Astrocyte (in vitro differentiated cells and primary cell): ENCODE results near the gene ENOX1. TPM values are rescaled to one million over a fixed set of nuclear protein-coding genes. Genes with fewer than 3 reads are reported as not detected.

Experiments
- DNase-seq: peaks from one replicate; pipeline ENCODE4 v3.0.0-alpha.2; 2010; ENCODE audit warnings: low read depth
- FAIRE-seq: peaks from 2 replicates; lab custom pipeline; 2011; peaks lifted over from hg19 to GRCh38; lab: Jason Lieb, UNC
- H2AFZ ChIP-seq: 2 replicates; pipeline ENCODE4 v1.6.0; 2012; ENCODE audit warnings: low read depth, low read length, inconsistent platforms
- H3K27ac ChIP-seq: 2 replicates; pipeline ENCODE4 v1.5.1; 2011; ENCODE audit warnings: low read depth, low read length, inconsistent platforms
- H3K27me3 ChIP-seq: 2 replicates; pipeline ENCODE4 v1.6.0; 2011; ENCODE audit warnings: low read length, inconsistent platforms; ENCODE audit not compliant: insufficient read depth
- H3K36me3 ChIP-seq: 2 replicates; pipeline ENCODE4 v1.5.1; 2011; ENCODE audit warnings: low read length, inconsistent platforms; ENCODE audit not compliant: insufficient read depth
- H3K4me1 ChIP-seq: 2 replicates; pipeline ENCODE4 v1.5.1; 2011; ENCODE audit warnings: low read length, inconsistent platforms; ENCODE audit not compliant: insufficient read depth
- H3K4me2 ChIP-seq: 2 replicates; pipeline ENCODE4 v1.6.0; 2012; ENCODE audit warnings: low read length, inconsistent platforms
- H3K4me3 ChIP-seq: 2 replicates; pipeline ENCODE4 v1.5.1; 2011; ENCODE audit warnings: low read depth, mild to moderate bottlenecking, low read length, inconsistent platforms; ENCODE audit not compliant: insufficient read depth
- H3K79me2 ChIP-seq: 2 replicates; pipeline ENCODE4 v1.6.0; 2012; ENCODE audit warnings: mild to moderate bottlenecking, low read length, inconsistent platforms; ENCODE audit not compliant: insufficient read depth
- H3K9ac ChIP-seq: 2 replicates; pipeline ENCODE4 v1.6.0; 2012; ENCODE audit warnings: mild to moderate bottlenecking, low read length, inconsistent platforms
- H3K9me3 ChIP-seq: 2 replicates; pipeline ENCODE4 v1.5.1; 2012; ENCODE audit warnings: low read depth, mild to moderate bottlenecking, low read length, inconsistent platforms; ENCODE audit not compliant: insufficient read depth
- H4K20me1 ChIP-seq: 2 replicates; pipeline ENCODE4 v1.6.0; 2012; ENCODE audit warnings: low read length, inconsistent platforms; ENCODE audit not compliant: insufficient read depth
- H3K27ac Mint-ChIP-seq: one replicate; pipeline ENCODE4 v1.8.0; 2021; ENCODE audit warnings: mild to moderate bottlenecking, mixed read lengths; ENCODE audit not compliant: unreplicated experiment
- H3K27me3 Mint-ChIP-seq: one replicate; pipeline ENCODE4 v1.8.0; 2021; ENCODE audit warnings: low read depth, mixed read lengths; ENCODE audit not compliant: unreplicated experiment
- H3K36me3 Mint-ChIP-seq: one replicate; pipeline ENCODE4 v1.8.0; 2021; ENCODE audit warnings: low read depth, mixed read lengths; ENCODE audit not compliant: unreplicated experiment
- H3K4me1 Mint-ChIP-seq: one replicate; pipeline ENCODE4 v1.8.0; 2021; ENCODE audit warnings: low read depth, mixed read lengths; ENCODE audit not compliant: unreplicated experiment
- H3K4me3 Mint-ChIP-seq: one replicate; pipeline ENCODE4 v1.8.0; 2021; ENCODE audit warnings: mild to moderate bottlenecking, moderate library complexity, mixed read lengths; ENCODE audit not compliant: unreplicated experiment
- H3K9me3 Mint-ChIP-seq: one replicate; pipeline ENCODE4 v1.8.0; 2021; ENCODE audit warnings: mild to moderate bottlenecking, mixed read lengths; ENCODE audit not compliant: unreplicated experiment
- CTCF ChIP-seq: IDR thresholded peaks from 2 replicates; pipeline ENCODE4 v1.5.1; 2011; ENCODE audit warnings: low read depth, mild to moderate bottlenecking, inconsistent platforms, low read length, moderate library complexity; ENCODE audit not compliant: insufficient read depth
- EZH2 ChIP-seq: IDR thresholded peaks from 2 replicates; pipeline ENCODE4 v1.6.1; 2012; ENCODE audit warnings: mild to moderate bottlenecking, low read length, inconsistent platforms; ENCODE audit not compliant: insufficient read depth
- total RNA-seq: library from RNA; stranded (reverse); gene quantifications from 2 replicates; pipeline ENCODE4 v1.2.1, GENCODE V29; 2021

Gene ENOX1
- total RNA-seq, 1 donor from 2014 or later, result 2.3 TPM

- Mint-ChIP-seq H3K27me3 (no peaks in the 10 kb centered on the region), H3K4me1 (peaks cover 26% of the 10 kb centered on the region), H3K36me3 (no peaks in the 10 kb centered on the region), H3K4me3 (no peak overlapping the region), H3K27ac (peak overlapping the region; percentile 79), H3K9me3 (no peaks in the 10 kb centered on the region)
- Histone ChIP-seq H4K20me1 (no peaks in the 10 kb centered on the region), H3K4me1 (peaks cover 31% of the 10 kb centered on the region), H2AFZ (peak overlapping the region; percentile 51), H3K4me2 (peak overlapping the region; percentile 85), H3K27ac (peak overlapping the region; percentile 79), H3K27me3 (no peaks in the 10 kb centered on the region), H3K9me3 (no peaks in the 10 kb centered on the region), H3K4me3 (peak overlapping the region; percentile 48), H3K36me3 (no peaks in the 10 kb centered on the region), H3K79me2 (no peaks in the 10 kb centered on the region), H3K9ac (peak overlapping the region; percentile 68)
- DNase-seq, result no peak
- no peak for TF ChIP-seq EZH2
- TF ChIP-seq CTCF, result no peak
- no peak for FAIRE-seq
Measured at GRCh38 chr13:43268632-43269031, 518.1 kb downstream of the ENOX1 start.

- TF ChIP-seq EZH2 (no peak), CTCF (no peak)
- Mint-ChIP-seq H3K27me3 (no peaks in the 10 kb centered on the region), H3K4me3 (no peak overlapping the region), H3K9me3 (no peaks in the 10 kb centered on the region), H3K4me1 (peaks cover 23% of the 10 kb centered on the region), H3K27ac (no peak overlapping the region), H3K36me3 (no peaks in the 10 kb centered on the region)
- FAIRE-seq (no peak), DNase-seq (no peak)
- Histone ChIP-seq H4K20me1 (no peaks in the 10 kb centered on the region), H3K79me2 (no peaks in the 10 kb centered on the region), H2AFZ (no peak overlapping the region), H3K4me1 (peaks cover 25% of the 10 kb centered on the region), H3K27ac (no peak overlapping the region), H3K4me3 (no peak overlapping the region), H3K9ac (no peak overlapping the region), H3K36me3 (no peaks in the 10 kb centered on the region), H3K4me2 (no peak overlapping the region), H3K9me3 (no peaks in the 10 kb centered on the region), H3K27me3 (no peaks in the 10 kb centered on the region)
Measured at GRCh38 chr13:43267916-43268315, 518.9 kb downstream of the ENOX1 start.

GRCh38 chr13:43266936-43267615 lies 519.7 kb downstream of the ENOX1 start:
- no peak overlapping the region for H3K4me3 ChIP-seq
- H3K79me2 ChIP-seq, result no peaks in the 10 kb centered on the region
- H3K27ac ChIP-seq, result no peak overlapping the region
- no peaks in the 10 kb centered on the region for H3K27me3 ChIP-seq
- H3K27ac Mint-ChIP-seq, result no peak overlapping the region
- H3K36me3 ChIP-seq, result no peaks in the 10 kb centered on the region
- DNase-seq, result no peak
- TF ChIP-seq CTCF (no peak), EZH2 (no peak)
- H3K9me3 Mint-ChIP-seq, result no peaks in the 10 kb centered on the region
- no peak for FAIRE-seq
- peaks cover 24% of the 10 kb centered on the region for H3K4me1 ChIP-seq
- H4K20me1 ChIP-seq, result no peaks in the 10 kb centered on the region
- no peak overlapping the region for H2AFZ ChIP-seq
- no peak overlapping the region for H3K4me2 ChIP-seq
- no peak overlapping the region for H3K4me3 Mint-ChIP-seq
- H3K9me3 ChIP-seq, result no peaks in the 10 kb centered on the region
- no peaks in the 10 kb centered on the region for H3K27me3 Mint-ChIP-seq
- no peaks in the 10 kb centered on the region for H3K36me3 Mint-ChIP-seq
- H3K9ac ChIP-seq, result no peak overlapping the region
- H3K4me1 Mint-ChIP-seq, result peaks cover 23% of the 10 kb centered on the region
